Thymus (tissue), 11 donors: ENCODE data around the gene CDX2. TPM values are rescaled to one million over a fixed set of nuclear protein-coding genes. Genes with fewer than 3 reads are reported as not detected.

Source experiments
- DNase-seq, 9 donors: peaks; one replicate each; pipeline ENCODE4 v3.0.0-alpha.2; 2013; ENCODE audit warnings: low spot score in 9 of 9, low read depth in 6 of 9, missing footprints in 1 of 9
- H3K27ac ChIP-seq, 2 donors: one replicate each; pipeline ENCODE4 v1.5.1; 2013; ENCODE audit warnings: control low read depth in 1 of 2, low read depth in 1 of 2, low read length in 1 of 2, mild to moderate bottlenecking in 1 of 2, moderate library complexity in 1 of 2
- H3K27me3 ChIP-seq, 2 donors: one replicate each; pipeline ENCODE4 v1.5.1; 2013; ENCODE audit warnings: low read length in 1 of 2; ENCODE audit not compliant: control insufficient read depth in 2 of 2, insufficient read depth in 1 of 2
- H3K36me3 ChIP-seq, 2 donors: one replicate each; pipeline ENCODE4 v1.5.1; 2013; ENCODE audit warnings: low read length in 1 of 2, mild to moderate bottlenecking in 1 of 2, moderate library complexity in 1 of 2; ENCODE audit not compliant: control insufficient read depth in 2 of 2, insufficient read depth in 2 of 2
- H3K4me1 ChIP-seq, 2 donors: one replicate each; pipeline ENCODE4 v1.5.1; 2013; ENCODE audit warnings: low read length in 2 of 2; ENCODE audit not compliant: control insufficient read depth in 2 of 2, insufficient read depth in 2 of 2
- H3K4me3 ChIP-seq, 2 donors: one replicate each; pipeline ENCODE4 v1.5.1; 2013; ENCODE audit warnings: low read length in 2 of 2, control low read depth in 1 of 2, mild to moderate bottlenecking in 1 of 2
- H3K9me3 ChIP-seq, 2 donors: one replicate each; pipeline ENCODE4 v1.5.1; 2013; ENCODE audit warnings: low read length in 1 of 2, mild to moderate bottlenecking in 1 of 2; ENCODE audit not compliant: control insufficient read depth in 2 of 2, insufficient read depth in 1 of 2
- WGBS: extraction: QIAGEN DNeasy Blood & Tissue Kit; methylation state at CpG from one replicate; pipeline ENCODE4 v1.1.7; 2013; 5-methylcytosine and 5-hydroxymethylcytosine counted together
- polyA plus RNA-seq: library from polyadenylated mRNA; stranded (reverse); fragments of 200-250 nt; gene quantifications from one replicate; pipeline ENCODE4 v1.2.3, GENCODE V29; 2013
- total RNA-seq: library from RNA; stranded (reverse); fragments of 120-200 nt; gene quantifications from one replicate; pipeline ENCODE4 v1.2.4, GENCODE V29; 2013
- donor health status: healthy.

Gene CDX2
- total and polyA plus RNA-seq, 2 donors, result 0.09 to 0.64 TPM

- peak in 8 of 9 donors; percentile 27 to 70 (median 36) for DNase-seq
- H3K27me3 ChIP-seq, result peaks cover 41 to 77% of the 10 kb centered on the region in 2 donors
- peak overlapping the region in 1 of 2 donors; percentile 48 for H3K4me3 ChIP-seq
- H3K4me1 ChIP-seq, result peaks cover 0 to 11% of the 10 kb centered on the region in 2 donors
- no peaks in the 10 kb centered on the region for H3K36me3 ChIP-seq
- H3K9me3 ChIP-seq, result no peaks in the 10 kb centered on the region
- no peak overlapping the region for H3K27ac ChIP-seq
- 2% methylated on average over 71 of the region's 71 CpGs for WGBS
Observed at GRCh38 chr13:27953676-27954405, 15.3 kb downstream of the CDX2 start.

GRCh38 chr13:27952876-27953675, 16.0 kb downstream of the CDX2 start:
- no peak overlapping the region for H3K4me3 ChIP-seq
- no peak for DNase-seq
- peaks cover 37 to 70% of the 10 kb centered on the region in 2 donors for H3K27me3 ChIP-seq
- H3K4me1 ChIP-seq, result peaks cover 0 to 11% of the 10 kb centered on the region in 2 donors
- no peak overlapping the region for H3K27ac ChIP-seq
- WGBS, result 8% methylated on average over 30 of the region's 30 CpGs
- H3K9me3 ChIP-seq, result no peaks in the 10 kb centered on the region
- no peaks in the 10 kb centered on the region for H3K36me3 ChIP-seq

- Histone ChIP-seq H3K9me3 (no peaks in the 10 kb centered on the region), H3K4me3 (no peak overlapping the region), H3K4me1 (no peaks in the 10 kb centered on the region), H3K27me3 (peaks cover 0 to 15% of the 10 kb centered on the region in 2 donors), H3K27ac (no peak overlapping the region), H3K36me3 (no peaks in the 10 kb centered on the region)
- DNase-seq, result no peak
- 95% methylated on average over 1 of the region's 1 CpG for WGBS
Observed at GRCh38 chr13:27942972-27943371, 26.1 kb downstream of the CDX2 start.

GRCh38 chr13:27933580-27934328, 35.4 kb downstream of the CDX2 start:
- Histone ChIP-seq H3K27ac (no peak overlapping the region), H3K9me3 (no peaks in the 10 kb centered on the region), H3K36me3 (no peaks in the 10 kb centered on the region), H3K27me3 (peaks cover 25 to 45% of the 10 kb centered on the region in 2 donors), H3K4me3 (no peak overlapping the region), H3K4me1 (no peaks in the 10 kb centered on the region)
- WGBS, result 84% methylated on average over 2 of the region's 2 CpGs
- DNase-seq, result no peak

- no peak overlapping the region for H3K4me3 ChIP-seq
Observed at GRCh38 chr13:27933118-27933517, 36.0 kb downstream of the CDX2 start.

GRCh38 chr13:27929868-27930267, 39.2 kb downstream of the CDX2 start:
- Histone ChIP-seq H3K9me3 (peaks cover 0 to 5% of the 10 kb centered on the region in 2 donors), H3K27ac (no peak overlapping the region), H3K4me3 (no peak overlapping the region), H3K27me3 (peaks cover 58 to 84% of the 10 kb centered on the region in 2 donors), H3K36me3 (no peaks in the 10 kb centered on the region), H3K4me1 (no peaks in the 10 kb centered on the region)
- DNase-seq, result no peak

More at GRCh38 chr13:27933118-27933517, 36.0 kb downstream of the CDX2 start:
- no peak for DNase-seq
- Histone ChIP-seq H3K9me3 (no peaks in the 10 kb centered on the region), H3K27me3 (peaks cover 31 to 52% of the 10 kb centered on the region in 2 donors), H3K36me3 (no peaks in the 10 kb centered on the region), H3K4me1 (no peaks in the 10 kb centered on the region), H3K27ac (no peak overlapping the region)
- 64% methylated on average over 1 of the region's 1 CpG for WGBS

GRCh38 chr13:27928805-27929753, 40.0 kb downstream of the CDX2 start:
- H3K9me3 ChIP-seq, result peaks cover 0 to 5% of the 10 kb centered on the region in 2 donors
- H3K27me3 ChIP-seq, result peaks cover 66 to 92% of the 10 kb centered on the region in 2 donors
- H3K4me1 ChIP-seq, result no peaks in the 10 kb centered on the region
- WGBS, result 7% methylated on average over 48 of the region's 48 CpGs
- DNase-seq, result no peak
- H3K27ac ChIP-seq, result no peak overlapping the region
- no peaks in the 10 kb centered on the region for H3K36me3 ChIP-seq
- H3K4me3 ChIP-seq, result no peak overlapping the region

- H3K27ac ChIP-seq, result no peak overlapping the region
- no peak for DNase-seq
- 9% methylated on average over 26 of the region's 26 CpGs for WGBS
- H3K4me3 ChIP-seq, result no peak overlapping the region
- peaks cover 0 to 5% of the 10 kb centered on the region in 2 donors for H3K9me3 ChIP-seq
- H3K27me3 ChIP-seq, result peaks cover 70 to 92% of the 10 kb centered on the region in 2 donors
- H3K36me3 ChIP-seq, result no peaks in the 10 kb centered on the region
- H3K4me1 ChIP-seq, result no peaks in the 10 kb centered on the region
Observed at GRCh38 chr13:27928353-27928804, 40.7 kb downstream of the CDX2 start.
